RPMI7951 (cell line): ENCODE results near the gene OSBP2. TPM values are rescaled to one million over a fixed set of nuclear protein-coding genes. Genes with fewer than 3 reads are reported as not detected.

ENCODE experiments used
- DNase-seq: peaks from one replicate; pipeline ENCODE4 v3.0.0-alpha.2; 2012; ENCODE audit warnings: low read depth
- total RNA-seq: library from RNA; depleted of rRNA; stranded (reverse); fragments of >200 nt; shearing (Covaris generic); gene quantifications from 2 replicates; pipeline ENCODE4 v1.2.3, GENCODE V29; 2014

OSBP2 gene
- total RNA-seq, 1 experiment from 2014 or later: 5.9 TPM

DNA sequence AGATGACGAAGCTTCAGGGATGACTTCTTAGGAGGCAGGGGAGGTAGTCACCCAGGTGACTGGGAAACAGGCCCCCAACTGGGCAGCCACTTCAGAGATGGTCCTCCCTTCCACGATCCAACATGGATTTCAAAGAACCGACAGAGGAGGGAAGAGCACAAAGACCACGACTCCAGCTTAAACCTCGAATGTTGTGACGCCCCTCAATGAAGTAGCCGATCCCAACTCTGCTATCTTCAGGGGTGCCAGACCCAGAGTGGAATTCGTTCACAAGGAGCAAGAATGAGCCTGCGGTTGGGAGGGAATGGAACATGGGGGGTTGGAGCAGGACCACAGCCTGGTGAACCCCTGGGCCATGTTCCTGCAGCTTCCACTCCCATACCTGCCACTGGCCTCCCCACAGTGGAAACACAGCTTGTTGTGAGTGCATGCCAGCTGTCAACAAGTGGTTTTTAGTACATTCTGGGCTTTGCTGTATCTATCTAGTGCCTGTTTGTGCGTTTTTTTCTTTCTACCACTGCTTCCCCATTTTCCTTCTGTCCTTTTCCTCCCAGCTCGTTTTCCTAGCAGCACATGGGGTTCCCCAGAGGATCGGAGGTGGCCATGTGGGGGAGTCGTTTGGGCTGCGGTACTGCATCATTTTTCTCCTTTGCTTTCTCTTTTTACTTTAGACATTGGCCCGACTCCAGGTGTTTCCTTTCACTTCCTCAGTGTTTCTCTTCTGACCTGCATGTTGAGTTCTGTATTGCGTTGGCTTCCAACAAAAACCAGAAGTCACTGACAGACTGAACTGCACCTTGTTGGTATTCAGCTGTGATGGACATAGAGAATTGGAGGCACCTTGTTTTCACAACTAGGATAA lies 208.1 kb downstream of the OSBP2 start:
- DNase-seq: no peak

DNA sequence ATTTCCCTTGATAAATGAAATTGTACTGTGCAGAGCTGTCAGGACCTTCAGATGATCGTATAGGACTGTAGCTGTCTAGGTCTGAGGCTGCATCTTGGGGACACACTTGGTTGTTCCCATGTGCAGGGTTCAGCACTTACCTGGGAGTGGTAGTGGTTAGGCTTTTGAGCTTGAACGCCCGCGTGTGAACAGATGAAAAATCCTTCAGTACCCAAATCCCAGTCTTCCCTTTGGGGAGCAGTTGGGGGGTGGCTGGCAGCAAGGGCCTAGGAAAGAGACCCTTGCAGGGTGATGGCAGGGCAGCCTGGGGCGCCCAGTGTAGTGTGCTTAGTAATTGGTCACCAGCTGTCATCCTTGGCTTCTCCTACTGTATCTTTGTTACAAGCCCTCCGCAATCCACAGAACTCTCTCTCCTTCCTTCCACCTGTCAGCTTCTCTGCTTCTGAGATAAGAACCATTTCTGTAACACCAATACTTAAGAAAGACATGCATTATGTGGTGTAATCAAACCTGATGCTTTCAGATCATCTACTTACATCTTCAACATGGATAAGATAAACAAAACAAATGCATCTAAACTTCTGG lies 209.3 kb downstream of the OSBP2 start:
- no peak for DNase-seq

DNA sequence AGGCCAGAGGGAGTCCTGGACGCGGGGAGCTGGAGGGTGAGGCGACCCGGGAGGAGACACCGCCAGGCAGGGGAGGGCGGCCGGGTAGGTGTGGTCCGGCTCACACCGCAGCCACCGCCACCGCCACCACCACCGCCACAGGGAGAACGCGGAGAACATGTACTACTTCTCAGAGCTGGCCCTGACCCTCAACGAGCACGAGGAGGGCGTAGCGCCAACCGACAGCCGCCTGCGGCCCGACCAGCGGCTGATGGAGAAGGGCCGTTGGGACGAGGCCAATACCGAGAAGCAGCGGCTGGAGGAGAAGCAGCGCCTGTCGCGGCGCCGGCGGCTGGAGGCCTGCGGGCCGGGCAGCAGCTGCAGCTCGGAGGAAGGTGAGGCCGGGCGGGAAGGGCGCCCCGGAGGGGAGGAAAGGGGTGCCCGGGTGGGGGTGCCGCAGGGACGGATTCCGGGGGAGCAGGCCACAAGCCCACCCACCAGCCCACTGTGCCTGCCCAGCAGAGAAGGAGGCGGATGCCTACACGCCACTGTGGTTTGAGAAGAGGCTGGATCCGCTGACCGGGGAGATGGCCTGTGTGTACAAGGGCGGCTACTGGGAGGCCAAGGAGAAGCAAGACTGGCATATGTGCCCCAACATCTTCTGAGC lies 211.1 kb downstream of the OSBP2 start:
- no peak for DNase-seq

DNA sequence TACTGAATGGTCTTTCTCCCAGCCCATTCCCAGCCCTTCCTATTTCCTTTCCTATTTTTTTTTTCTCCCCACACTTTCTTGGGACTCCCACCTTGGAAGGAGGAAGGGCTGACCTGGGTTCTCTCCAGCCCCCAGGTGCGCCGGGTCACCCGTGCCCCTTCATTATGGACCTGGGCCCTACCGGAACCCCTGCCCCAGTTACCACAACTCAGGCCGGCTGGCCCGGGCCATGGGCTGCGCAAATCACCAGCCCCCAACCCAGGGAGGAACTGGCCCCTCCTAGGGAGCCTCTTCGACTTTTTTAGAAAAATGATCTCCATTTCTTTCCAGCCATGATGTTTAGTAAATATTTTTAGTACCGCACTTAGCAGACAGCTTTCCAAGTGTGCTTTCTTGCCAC lies 211.7 kb downstream of the OSBP2 start:
- DNase-seq: no peak

DNA sequence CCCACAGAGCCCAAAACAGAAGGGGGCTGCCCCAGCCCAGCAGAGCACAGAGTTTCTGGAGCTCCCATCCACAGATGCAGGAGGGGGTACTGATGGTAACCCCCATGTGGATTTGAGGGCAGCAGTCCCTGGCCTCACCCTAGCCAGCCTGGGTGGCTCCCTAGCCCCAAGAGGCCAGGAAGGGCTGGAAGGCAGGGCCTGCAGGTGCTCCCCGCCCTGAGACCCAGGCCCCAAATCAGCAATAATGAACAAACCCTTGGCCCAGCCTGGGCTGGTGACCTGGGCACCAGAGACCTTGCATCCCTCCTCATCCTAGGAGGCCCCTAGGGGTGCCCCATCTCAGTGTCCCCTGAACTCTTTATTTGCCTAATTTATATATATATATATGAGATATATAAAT lies 212.3 kb downstream of the OSBP2 start:
- no peak for DNase-seq

DNA sequence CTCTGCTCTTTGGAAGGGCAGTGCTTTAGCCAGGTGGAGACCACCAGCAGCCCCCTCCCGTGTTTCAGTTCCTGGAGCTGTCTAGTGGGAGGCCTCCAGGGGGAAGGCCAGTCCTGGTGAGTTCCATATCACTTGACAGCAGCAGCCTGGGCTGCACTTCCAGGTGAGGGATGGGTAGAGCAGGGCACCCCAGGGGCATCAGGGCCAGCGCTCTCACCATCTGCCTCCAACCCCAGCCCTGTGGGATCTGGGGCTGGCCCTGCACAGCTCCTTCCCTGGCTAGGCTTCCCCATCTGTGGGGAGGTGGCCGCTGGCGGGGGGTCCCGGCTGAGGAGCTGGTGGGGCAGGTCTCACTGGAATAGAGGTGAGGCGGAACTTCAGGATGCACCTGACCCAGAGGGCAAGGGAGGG lies 213.4 kb downstream of the OSBP2 start:
- DNase-seq: no peak

DNA sequence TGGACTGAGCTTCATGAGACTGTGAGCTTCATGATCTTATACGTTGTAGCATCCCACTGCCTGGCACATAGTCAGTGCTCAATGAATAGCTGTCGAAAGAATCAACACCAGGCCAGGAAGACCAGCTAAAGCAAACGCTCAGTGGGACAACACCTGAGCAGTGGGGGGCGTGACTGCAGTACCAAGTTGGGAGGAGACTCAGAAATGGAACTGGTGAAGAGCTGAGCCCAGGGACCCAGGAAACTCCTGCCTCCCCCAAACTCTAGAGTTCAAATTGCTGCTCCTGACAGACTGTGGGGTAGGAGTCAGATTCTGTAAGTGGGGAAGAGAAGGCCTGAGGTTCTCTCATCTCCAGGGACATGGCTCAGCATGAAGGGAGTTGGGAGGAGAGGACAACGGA lies 214.6 kb downstream of the OSBP2 start:
- DNase-seq: no peak

DNA sequence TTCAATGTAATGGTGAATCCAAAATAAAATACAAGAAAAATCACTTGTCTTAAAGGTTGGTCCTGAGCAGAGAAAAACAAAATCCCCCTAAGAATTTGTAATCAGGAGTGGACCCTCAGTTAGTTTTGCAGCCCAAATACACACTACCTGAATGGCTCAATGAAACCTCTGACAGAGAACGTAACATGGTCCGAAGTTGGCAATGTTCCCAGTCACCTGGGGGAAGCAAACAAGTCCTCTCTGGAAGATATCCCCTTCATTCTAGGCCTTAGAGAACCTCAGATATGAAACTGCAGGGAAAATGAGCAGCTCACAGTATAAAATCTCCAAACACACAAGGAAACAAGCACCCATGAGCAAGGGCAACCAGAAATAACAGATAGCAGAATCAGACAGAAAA lies 215.7 kb downstream of the OSBP2 start:
- DNase-seq: no peak

DNA sequence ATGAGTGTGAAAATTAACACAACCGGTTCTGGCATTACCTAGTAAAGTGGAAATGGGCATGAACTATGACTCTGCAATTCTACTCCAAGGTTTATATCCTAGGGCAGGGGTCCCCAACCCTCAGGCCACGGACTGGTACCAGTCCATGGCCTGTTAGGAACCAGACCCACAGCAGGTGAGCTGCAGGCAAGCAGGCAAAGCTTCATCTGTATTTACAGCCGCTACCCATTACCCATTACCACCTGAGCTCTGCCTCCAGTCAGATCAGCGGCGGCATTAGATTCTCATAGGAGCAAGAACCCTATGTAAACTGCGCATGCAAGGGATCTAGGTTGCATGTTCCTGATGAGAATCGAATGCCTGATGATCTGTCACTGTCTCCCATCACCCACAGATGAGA lies 224.1 kb downstream of the OSBP2 start:
- DNase-seq: no peak

DNA sequence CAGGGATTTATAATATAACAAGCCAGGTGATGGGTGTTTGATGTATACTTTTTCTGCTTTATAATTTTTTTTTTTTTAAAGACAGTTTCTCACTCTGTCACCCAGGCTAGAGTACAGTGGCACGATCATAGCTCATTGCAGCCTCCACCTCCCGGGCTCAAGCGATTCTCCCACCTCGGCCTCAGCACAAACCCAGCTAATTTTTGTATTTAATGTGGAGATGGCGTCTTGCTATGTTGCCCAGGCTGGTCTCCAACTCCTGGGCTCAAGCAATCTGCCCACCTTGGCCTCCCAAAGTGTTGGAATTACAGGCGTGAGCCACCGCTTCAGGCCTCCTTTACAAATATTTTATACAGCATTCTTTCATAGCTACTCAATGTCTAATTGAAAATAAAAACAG lies 225.3 kb downstream of the OSBP2 start:
- DNase-seq: no peak

DNA sequence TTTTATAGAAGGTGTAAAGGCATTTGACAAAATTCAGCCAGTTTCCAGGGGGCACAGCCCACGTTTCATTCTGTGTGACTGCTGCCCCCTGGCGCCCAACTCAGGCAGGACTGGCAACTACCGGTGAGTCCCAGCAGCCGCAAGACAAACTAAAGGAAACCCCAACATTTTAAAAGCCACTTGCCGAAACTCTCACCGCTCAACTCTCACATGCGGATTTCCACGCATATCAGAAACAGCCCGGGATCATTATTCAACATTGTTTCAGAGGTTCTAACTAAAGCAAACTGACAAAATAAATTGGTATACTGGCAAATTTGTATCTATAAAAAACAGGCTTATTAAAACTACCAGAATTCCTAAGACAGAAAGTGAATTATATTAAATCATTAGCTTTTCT lies 225.7 kb downstream of the OSBP2 start:
- peak; percentile 57 for DNase-seq

DNA sequence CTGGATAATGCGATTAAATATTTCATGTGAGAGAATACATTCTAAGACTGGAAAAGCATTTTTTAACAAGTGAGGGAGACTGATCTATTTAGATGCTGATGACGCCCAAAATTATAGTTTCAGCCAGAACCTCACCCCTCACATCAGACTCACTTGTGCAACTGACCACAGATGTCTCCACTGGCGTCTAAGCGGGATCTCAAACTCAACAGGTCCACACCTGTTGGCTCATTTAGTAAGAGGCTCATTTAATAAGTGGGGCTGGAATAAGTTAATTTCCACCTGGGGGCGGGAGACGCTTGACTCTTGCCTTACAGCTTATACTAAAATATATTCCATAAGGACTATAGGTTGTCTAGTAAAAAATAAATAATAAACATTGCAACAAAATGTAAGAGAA lies 226.4 kb downstream of the OSBP2 start:
- DNase-seq: peak; percentile 1

DNA sequence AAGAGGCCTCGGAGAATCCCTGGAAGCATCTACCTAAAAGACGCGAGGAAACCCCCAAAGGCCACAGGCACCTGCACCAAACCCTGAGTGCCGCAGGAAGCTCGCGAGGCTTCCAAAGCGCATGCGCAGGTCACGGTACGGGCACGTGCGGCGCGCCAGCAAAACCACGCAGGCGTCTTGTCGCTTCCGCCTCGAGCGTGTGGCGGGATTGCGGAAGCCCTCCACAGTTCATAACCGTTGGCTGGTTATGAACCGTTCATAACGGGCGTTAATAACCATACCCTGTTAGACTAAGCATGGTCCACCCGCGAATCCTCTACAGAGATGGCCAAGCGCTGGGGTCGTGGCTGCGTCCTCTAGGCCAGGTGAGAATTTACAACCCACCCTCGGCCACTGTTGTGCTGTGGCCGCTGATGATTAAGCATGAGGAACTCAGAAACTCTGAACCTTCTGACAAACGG lies 227.5 kb downstream of the OSBP2 start:
- DNase-seq: peak; percentile 68

DNA sequence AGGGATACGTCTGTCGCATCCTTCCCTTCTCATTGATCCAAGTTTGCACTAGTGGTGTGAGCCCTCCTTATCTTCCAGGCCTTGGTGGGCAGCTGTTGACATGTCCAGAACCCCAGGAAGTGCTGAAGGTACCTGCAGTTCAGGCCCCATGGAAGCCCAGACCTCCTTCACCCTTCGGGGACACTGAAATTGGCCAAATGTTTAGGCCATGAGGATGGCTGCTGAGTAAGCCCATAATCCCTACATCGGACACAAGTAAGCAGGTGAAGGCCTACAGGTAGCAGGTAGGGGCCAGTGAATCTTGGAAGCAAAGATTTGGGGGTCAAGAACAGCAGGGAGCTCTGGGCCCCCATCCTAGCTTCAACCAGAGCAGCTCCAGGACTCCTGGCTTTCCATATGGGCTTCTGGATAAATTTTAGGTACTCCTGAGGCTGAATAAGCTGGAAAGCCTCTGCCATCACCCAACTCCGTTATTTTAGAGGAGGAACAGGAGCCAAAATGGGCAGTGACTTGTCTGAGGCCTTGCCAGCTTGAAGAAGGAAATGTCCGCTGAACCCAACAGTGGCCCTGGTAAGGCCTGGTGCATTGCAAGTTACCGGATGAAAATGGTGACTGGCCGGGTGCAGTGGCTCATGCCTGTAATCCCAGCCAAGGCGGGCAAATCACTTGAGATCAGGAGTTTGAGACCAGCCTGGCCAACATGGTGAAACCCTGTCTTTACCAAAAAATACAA lies 228.7 kb downstream of the OSBP2 start:
- no peak for DNase-seq

DNA sequence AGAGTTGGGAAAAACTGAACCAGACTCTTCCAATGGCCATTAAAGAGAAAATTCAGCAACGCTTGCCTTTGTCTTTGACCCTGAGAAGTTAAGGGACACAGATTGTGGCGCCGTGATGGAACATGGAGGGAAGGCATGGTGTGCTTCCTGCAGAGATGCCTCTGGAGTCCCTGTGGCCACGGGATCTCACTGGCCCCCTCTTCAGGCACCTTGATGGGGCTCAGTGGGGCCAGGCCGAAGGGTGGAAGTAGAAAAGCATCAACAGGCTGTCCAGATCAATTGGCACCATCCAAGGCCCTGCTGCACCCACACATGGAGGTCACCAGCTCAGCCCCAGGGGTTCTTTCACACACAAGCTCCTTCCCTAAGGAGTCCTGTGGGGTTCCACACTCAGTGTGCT lies 231.0 kb downstream of the OSBP2 start:
- no peak for DNase-seq

DNA sequence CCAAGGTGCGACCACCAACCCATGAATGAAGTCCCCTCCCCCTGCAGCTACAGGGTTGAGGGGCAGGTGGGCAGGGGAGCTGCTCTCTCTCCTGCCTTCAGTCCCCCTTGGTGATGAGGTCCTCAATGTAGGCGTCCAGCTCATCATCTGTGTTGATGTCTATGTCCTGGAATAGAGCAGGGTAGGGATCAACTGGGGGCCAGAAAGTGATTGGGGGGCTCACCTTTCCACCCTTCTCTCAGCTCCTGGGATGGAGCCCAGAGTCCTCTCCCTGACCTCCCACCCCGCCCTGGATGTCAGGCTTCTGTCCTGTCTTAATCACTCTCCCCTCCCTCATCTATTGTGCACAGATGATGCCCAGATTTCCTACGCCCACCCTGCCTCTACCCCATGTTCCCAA lies 232.0 kb downstream of the OSBP2 start:
- DNase-seq: no peak

DNA sequence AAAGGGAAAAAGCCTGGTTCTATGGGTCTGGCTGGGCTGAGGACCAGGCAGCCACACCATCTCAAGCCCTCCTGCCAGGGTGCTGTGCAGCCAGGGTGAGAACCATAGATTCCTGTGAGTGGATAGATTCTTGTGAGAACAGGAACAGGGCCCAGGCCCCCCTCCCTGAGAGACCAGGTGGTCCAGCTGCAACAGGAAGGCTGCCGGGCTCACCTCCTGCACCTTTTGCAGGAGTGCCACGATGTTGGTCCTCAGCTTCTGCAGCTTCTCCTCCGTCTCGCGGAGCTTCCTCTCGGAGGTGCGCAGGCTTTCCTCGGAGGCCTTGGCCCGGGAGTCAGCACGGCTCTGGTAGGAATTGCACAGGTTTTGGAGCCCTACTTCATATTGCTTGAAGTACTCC lies 233.1 kb downstream of the OSBP2 start:
- DNase-seq: no peak

DNA sequence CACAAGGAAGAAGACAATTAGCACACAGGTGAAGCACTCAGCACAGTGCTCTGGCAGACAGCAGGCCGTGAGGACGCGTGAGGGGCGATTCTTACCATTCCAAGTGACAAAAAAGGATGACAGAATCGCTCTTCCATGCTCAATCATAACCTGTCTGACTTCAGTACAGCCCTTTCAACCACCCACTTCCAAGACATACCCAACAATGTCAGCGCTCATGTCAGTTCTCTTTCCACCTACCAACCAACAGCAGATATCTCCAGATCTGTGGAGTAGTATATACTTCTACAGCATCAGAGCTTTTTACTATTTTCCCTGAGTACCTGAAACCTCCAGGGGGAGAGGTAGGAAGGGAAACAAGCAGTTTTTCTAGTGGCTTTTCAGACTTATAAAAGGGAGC lies 233.7 kb downstream of the OSBP2 start:
- DNase-seq: no peak

DNA sequence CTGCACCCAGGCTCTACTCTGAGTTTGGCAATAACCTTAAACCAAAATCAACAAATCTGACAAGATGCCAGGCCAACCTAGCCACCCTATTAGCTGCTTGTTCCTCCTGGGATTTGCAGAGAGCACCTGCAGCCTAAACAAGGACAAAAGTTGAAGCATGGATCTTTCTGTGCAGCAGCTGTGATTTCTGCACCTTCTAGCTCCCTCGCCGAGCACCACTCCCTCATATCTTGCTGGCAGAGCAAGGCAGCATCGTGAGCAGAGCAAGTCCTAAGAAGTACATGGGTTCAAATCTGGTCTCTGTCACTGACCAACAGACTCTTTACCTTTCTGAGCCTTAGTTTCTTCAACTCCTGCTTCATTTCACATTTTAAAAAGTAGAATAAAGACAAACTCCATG lies 235.6 kb downstream of the OSBP2 start:
- DNase-seq: no peak

DNA sequence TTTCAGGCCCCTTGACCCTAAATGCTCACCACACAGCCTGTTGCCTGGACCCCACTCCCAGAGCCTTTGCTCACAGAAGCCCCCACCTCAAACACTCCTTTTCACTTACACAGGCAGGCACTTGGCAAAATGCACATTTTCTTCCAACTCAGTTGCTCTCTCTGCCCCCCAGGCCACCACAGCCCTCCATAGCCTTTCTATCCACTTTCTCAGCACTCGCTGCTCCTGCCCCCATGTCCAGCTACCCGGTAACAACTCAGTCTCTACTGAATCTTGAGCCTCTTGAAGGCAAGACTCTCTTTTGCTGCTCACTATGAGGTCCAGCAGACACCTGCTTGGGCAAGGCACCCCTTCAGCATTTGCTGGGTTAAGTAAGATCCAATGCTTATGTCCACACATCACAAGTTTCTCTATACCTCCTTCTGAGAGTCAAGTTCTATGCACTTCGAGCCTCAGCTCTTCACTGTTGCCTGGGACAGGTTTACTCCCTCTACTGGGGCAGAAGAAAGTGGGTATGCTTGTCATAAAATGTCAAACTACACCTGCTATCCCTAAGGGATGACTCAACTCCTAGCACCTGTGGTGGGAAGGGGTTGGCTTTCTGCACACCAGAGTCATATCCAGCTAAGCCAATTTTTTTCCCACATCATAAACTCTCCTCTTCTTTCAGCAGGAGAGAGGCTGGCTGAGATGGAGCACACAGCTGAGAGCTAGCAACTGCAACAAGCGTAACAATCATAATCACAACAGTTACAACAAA lies 237.0 kb downstream of the OSBP2 start:
- no peak for DNase-seq

DNA sequence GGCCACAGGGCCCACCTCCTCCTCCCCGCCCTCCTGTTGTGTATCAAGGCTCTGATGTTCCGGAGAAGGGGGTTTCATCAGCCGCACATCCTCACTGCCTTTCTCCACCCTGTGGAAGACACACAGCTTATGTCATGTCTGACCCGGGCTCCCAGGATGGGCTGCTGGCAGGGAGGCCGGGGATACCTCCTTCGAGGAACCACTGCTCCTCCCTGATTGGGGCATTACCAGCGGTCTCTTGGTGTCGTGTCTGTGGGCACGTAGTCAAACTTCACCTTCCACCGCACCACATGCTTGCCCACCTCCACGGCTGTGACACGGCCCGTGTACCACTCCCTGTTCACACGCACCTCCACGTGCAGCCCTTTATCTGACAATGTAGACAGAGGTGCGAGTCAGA lies 238.0 kb downstream of the OSBP2 start:
- DNase-seq: no peak

DNA sequence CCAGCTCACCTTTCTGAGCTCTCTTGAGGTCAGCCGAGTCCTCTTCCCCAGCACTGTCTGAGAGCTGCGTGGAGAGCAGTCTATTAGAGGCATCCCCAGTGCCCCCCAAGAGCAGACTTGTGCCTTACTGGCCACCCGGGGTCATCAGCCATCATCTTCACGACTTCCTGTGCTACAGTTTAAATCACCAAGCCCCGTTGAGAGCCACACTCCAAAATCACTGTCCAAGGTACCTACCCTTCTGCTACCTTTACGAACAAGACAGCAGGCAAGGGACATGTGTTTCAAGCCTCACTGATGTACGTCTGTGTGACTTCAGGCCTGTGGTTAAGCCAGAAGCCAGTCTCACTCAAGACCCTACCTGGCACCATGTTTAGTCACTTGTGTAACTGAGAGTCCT lies 238.8 kb downstream of the OSBP2 start:
- no peak for DNase-seq
